HepG2 (cell line): ENCODE results near the gene PTGES. TPM values are rescaled to one million over a fixed set of nuclear protein-coding genes. Genes with fewer than 3 reads are reported as not detected.

Experiments
- ATAC-seq: fragments of 200-7000 bp; cut with Tn5 transposase; 3 replicates; pipeline ENCODE4 v1.9.1; 2020; ENCODE audit warnings: mild to moderate bottlenecking, moderate library complexity
- BruUV-seq: library from RNA; stranded (reverse); fragments of 400-500 nt; replicated peaks from 2 replicates; lab custom pipeline; 2021; lab: Mats Ljungman, UMichigan
- CTCF ChIA-PET: fragments of 300-600 bp; formaldehyde crosslinking; extraction: SDS; loops from one replicate; lab custom pipeline; 2021; ENCODE audit warnings: low total read pairs, inconsistent platforms, low intra/inter-chr PET ratio; lab: Yijun Ruan, JAX
- POLR2A ChIA-PET: fragments of 350-600 bp; sonication (Branson Sonifier 250); formaldehyde crosslinking; loops from one replicate; lab custom pipeline; 2020; ENCODE audit warnings: antibody characterized with exemption, inconsistent platforms; lab: Yijun Ruan, JAX
- DNase-seq: peaks from one replicate; pipeline ENCODE4 v3.0.0-alpha.2; 2015; ENCODE audit warnings: low spot score
- FAIRE-seq: peaks from 3 replicates; lab custom pipeline; 2011; peaks lifted over from hg19 to GRCh38; lab: Jason Lieb, UNC
- H2AFZ ChIP-seq: one replicate; pipeline ENCODE4 v1.6.1; 2011; ENCODE audit warnings: low read length, inconsistent platforms
- H3K27ac ChIP-seq: fragments of 300-600 bp; 3 replicates; pipeline ENCODE4 v1.8.0; 2011; ENCODE audit warnings: mixed run types, mild to moderate bottlenecking, mixed read lengths, low read length, inconsistent platforms; ENCODE audit not compliant: insufficient read depth; ENCODE audit errors: extremely low read length
- H3K27me3 ChIP-seq, 2 experiments: fragments of 200-600 bp in 1 of 2; 2 replicates in 1 of 2; 3 replicates in 1 of 2; pipeline versions ENCODE4 v1.6.0 to v1.8.0; 2011; ENCODE audit warnings: low read length in 2 of 2, mild to moderate bottlenecking in 2 of 2, moderate library complexity in 2 of 2, inconsistent platforms in 1 of 2; ENCODE audit not compliant: insufficient read depth in 2 of 2, control insufficient read depth in 1 of 2
- H3K36me3 ChIP-seq, 2 experiments: fragments of 200-600 bp in 1 of 2; replicated peaks in 1 of 2; 2 replicates in 1 of 2; 3 replicates in 1 of 2; pipeline versions ENCODE4 v1.5.1 to v1.8.0; 2011; ENCODE audit warnings: low read length in 2 of 2, inconsistent platforms in 1 of 2; ENCODE audit not compliant: insufficient read depth in 2 of 2, control insufficient read depth in 1 of 2
- H3K4me1 ChIP-seq: 2 replicates; pipeline ENCODE4 v1.5.1; 2012; ENCODE audit warnings: low read length, inconsistent platforms; ENCODE audit not compliant: insufficient read depth
- H3K4me2 ChIP-seq: 2 replicates; pipeline ENCODE4 v1.6.0; 2011; ENCODE audit warnings: low read depth, low read length, inconsistent platforms
- H3K4me3 ChIP-seq, 3 experiments: fragments of 200-600 bp in 1 of 3; sonication (generic), shearing (Covaris generic) in 1 of 3; replicated peaks in 1 of 3; 2 replicates each; pipeline ENCODE4 v1.5.1; 2011 to 2016; ENCODE audit warnings: low read length in 3 of 3, inconsistent platforms in 2 of 3, low read depth in 2 of 3, mild to moderate bottlenecking in 2 of 3, control low read depth in 1 of 3, mixed read lengths in 1 of 3; ENCODE audit not compliant: insufficient read depth in 1 of 3
- H3K79me2 ChIP-seq: one replicate; pipeline ENCODE4 v1.6.1; 2011; ENCODE audit warnings: low read length, inconsistent platforms; ENCODE audit not compliant: insufficient read depth
- H3K9ac ChIP-seq: 2 replicates; pipeline ENCODE4 v1.6.0; 2011; ENCODE audit warnings: mild to moderate bottlenecking, low read depth, low read length, inconsistent platforms; ENCODE audit not compliant: insufficient read depth
- H3K9me3 ChIP-seq: 2 replicates; pipeline ENCODE4 v1.5.1; 2012; ENCODE audit warnings: mild to moderate bottlenecking, low read length
- H4K20me1 ChIP-seq: 2 replicates; pipeline ENCODE4 v1.6.0; 2011; ENCODE audit warnings: inconsistent platforms, mild to moderate bottlenecking, low read length, moderate library complexity; ENCODE audit not compliant: insufficient read depth
- SAFB2 ChIP-seq: sonication (generic); formaldehyde crosslinking; IDR thresholded peaks from 2 replicates; pipeline ENCODE4 v1.5.1; 2020; ENCODE audit warnings: missing genetic modification reagents, low read depth, mild to moderate bottlenecking, borderline replicate concordance
- ZIK1 ChIP-seq: sonication (generic); formaldehyde crosslinking; IDR thresholded peaks from 2 replicates; pipeline ENCODE4 v1.5.0; 2020; ENCODE audit warnings: mild to moderate bottlenecking, low read depth, missing genetic modification reagents, borderline replicate concordance
- ZNF761 ChIP-seq: sonication (generic); formaldehyde crosslinking; conservative IDR thresholded peaks from 2 replicates; pipeline ENCODE4 v1.4.0; 2020; ENCODE audit warnings: mild to moderate bottlenecking, missing genetic modification reagents
- ZSCAN9 ChIP-seq: IDR thresholded peaks from 2 replicates; pipeline ENCODE4 v1.6.1; 2016; ENCODE audit warnings: borderline replicate concordance
- WGBS: methylation state at CpG from one replicate; pipeline ENCODE4 v1.1.6; 2017; ENCODE audit warnings: low lambda C conversion rate; 5-methylcytosine and 5-hydroxymethylcytosine counted together
- in situ Hi-C: cut with HindIII; loops from 2 replicates; pipeline ENCODE4 v1.10.0; 2017; ENCODE audit warnings: low pct_unique_long_range_greater_than_20kb; ENCODE audit not compliant: extremely low pct_ligation_motif_present
- intact Hi-C: fragments of 100-400 bp; cut with micrococcal nuclease; formaldehyde crosslinking; loops from one replicate; pipeline ENCODE4 v1.10.0; 2022; ENCODE audit not compliant: unreplicated experiment
- polyA plus RNA-seq, 8 experiments: library from polyadenylated mRNA; depleted of rRNA in 3 of 8; stranded (reverse) in 7 of 8; unstranded in 1 of 8; fragments of >200 nt; fragmentation: Illumina TruSeq in 4 of 8; extraction: Trizol in 4 of 8; gene quantifications; 2 replicates each; pipeline versions ENCODE4 v1.2.1 to v1.2.3, GENCODE V29; 2011 to 2016; ENCODE audit warnings: low read depth in 4 of 8, missing spikeins in 1 of 8, mixed read lengths in 1 of 8; ENCODE audit not compliant: insufficient read depth in 1 of 8
- total RNA-seq, 5 experiments: library from RNA; depleted of rRNA; stranded (reverse); fragments of >200 nt; fragmentation: Illumina TruSeq; extraction: Trizol; gene quantifications; 2 replicates each; pipeline ENCODE4 v1.2.3, GENCODE V29; 2016; ENCODE audit warnings: low read depth in 1 of 5
- TF ChIP-seq, protein P1 (sequence below), 2 experiments: fragments of 450-650 bp in 1 of 2; sonication (generic) in 1 of 2; formaldehyde crosslinking in 1 of 2; IDR thresholded peaks; 2 replicates each; pipeline versions ENCODE4 v1.6.1 to v1.8.0; 2016 to 2022; ENCODE audit warnings: antibody characterized with exemption in 1 of 2, mild to moderate bottlenecking in 1 of 2, missing genetic modification reagents in 1 of 2

The PTGES gene
- total and polyA plus RNA-seq, 2 of the 13 experiments (the other 11 are each of a cell fraction or from before 2014, with no cell fraction given), result 0.07 TPM; not detected in 1

DNA sequence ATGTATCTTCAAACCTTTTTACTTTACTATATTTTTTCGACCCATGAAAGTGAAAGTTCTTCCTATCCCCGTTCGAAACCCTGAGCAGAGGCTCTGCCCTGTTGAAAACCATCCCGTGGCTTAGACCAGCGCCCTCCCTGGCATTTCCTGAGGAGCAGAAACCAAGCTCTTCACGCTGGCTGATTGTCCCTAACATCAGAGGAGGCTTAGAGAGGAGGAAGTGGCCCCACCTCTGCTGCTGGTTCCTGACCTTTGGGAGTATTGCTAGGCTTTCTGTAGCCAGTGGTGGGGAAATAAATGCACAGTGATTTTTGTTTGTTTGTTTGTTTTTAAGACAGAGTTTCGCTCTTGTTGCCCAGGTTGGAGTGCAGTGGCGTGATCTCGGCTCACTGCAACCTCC is 4.2 kb upstream of the PTGES start:
- ChIA-PET POLR2A (no interaction called here), CTCF (no interaction called here)
- H3K9ac ChIP-seq, result no peak overlapping the region
- no peak overlapping the region for H3K27ac ChIP-seq
- H3K9me3 ChIP-seq, result no peaks in the 10 kb centered on the region
- no peak overlapping the region for H3K4me2 ChIP-seq
- no TSS peak for BruUV-seq
- H3K36me3 ChIP-seq, result no peaks in the 10 kb centered on the region
- no peak for TF ChIP-seq SAFB2 (CRISPR knock-in tag)
- no peak for TF ChIP-seq ZIK1 (CRISPR knock-in tag)
- no peak for TF ChIP-seq ZNF761 (CRISPR knock-in tag)
- no peak for TF ChIP-seq ZSCAN9
- TF ChIP-seq, protein P1, sequence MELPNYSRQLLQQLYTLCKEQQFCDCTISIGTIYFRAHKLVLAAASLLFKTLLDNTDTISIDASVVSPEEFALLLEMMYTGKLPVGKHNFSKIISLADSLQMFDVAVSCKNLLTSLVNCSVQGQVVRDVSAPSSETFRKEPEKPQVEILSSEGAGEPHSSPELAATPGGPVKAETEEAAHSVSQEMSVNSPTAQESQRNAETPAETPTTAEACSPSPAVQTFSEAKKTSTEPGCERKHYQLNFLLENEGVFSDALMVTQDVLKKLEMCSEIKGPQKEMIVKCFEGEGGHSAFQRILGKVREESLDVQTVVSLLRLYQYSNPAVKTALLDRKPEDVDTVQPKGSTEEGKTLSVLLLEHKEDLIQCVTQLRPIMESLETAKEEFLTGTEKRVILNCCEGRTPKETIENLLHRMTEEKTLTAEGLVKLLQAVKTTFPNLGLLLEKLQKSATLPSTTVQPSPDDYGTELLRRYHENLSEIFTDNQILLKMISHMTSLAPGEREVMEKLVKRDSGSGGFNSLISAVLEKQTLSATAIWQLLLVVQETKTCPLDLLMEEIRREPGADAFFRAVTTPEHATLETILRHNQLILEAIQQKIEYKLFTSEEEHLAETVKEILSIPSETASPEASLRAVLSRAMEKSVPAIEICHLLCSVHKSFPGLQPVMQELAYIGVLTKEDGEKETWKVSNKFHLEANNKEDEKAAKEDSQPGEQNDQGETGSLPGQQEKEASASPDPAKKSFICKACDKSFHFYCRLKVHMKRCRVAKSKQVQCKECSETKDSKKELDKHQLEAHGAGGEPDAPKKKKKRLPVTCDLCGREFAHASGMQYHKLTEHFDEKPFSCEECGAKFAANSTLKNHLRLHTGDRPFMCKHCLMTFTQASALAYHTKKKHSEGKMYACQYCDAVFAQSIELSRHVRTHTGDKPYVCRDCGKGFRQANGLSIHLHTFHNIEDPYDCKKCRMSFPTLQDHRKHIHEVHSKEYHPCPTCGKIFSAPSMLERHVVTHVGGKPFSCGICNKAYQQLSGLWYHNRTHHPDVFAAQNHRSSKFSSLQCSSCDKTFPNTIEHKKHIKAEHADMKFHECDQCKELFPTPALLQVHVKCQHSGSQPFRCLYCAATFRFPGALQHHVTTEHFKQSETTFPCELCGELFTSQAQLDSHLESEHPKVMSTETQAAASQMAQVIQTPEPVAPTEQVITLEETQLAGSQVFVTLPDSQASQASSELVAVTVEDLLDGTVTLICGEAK (IDR thresholded peaks at IDR 0.05), result no peak
- TF ChIP-seq, protein P1 (CRISPR knock-in tag; IDR thresholded peaks at IDR 0.05), result no peak
- TF ChIP-seq, all 625 proteins: peak for 0
- ATAC-seq, result no peak
- FAIRE-seq, result no peak
- peaks cover 5 to 46% of the 10 kb centered on the region in 2 experiments for H3K27me3 ChIP-seq
- in situ Hi-C loops, result no loop called here
- no peak overlapping the region for H2AFZ ChIP-seq
- DNase-seq, result no peak
- WGBS, result 7% methylated on average over 9 of the region's 9 CpGs
- no peaks in the 10 kb centered on the region for H3K79me2 ChIP-seq
- H3K4me3 ChIP-seq, result no peak overlapping the region
- H4K20me1 ChIP-seq, result no peaks in the 10 kb centered on the region
- peaks cover 23% of the 10 kb centered on the region for H3K4me1 ChIP-seq
- intact Hi-C loops, result no loop called here
